ENCODE data around the gene SHISA9.

The SHISA9 gene

DNA sequence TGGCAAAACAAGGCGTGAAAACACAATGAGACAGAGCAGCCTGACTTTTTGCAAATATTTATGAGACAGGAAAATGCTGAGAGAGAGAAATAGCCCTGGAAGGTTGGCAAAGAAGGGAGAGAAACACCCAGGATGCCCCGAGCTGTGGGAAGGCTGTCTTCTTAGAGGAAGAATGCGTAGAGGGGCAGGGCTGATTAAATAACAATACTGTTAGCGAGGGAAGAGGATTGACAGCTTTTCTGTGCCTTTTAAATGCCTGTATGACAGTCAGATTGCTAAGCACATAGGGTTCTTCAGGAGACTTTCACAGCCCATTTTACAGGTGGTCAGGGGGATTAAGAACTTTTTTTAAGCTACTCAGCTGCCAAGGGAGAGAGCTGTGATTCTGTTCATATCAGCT lies 219.2 kb downstream of the SHISA9 start:
- no peak for DNase-seq (ENCODE audit: low read depth)

DNA sequence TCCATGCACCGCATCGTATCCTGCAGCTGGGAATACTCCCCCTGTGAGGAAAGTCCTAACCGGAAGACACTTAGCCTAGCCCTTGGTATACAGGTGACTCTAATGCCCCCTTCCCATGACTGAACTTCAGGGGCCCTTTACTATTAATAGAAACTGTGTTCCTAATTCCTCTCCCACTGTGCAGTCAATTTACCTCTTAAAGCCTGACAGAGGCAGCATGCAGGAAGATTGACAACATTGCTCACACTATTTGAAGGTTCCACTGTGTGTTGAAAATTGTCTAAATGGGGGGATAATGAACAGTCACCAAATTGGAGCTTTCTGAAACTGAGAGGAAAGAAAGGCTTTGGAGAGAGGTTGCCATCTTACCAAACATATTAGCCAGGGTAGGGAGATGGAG lies 222.6 kb downstream of the SHISA9 start:
- DNase-seq (ENCODE audit: low read depth) = no peak

DNA sequence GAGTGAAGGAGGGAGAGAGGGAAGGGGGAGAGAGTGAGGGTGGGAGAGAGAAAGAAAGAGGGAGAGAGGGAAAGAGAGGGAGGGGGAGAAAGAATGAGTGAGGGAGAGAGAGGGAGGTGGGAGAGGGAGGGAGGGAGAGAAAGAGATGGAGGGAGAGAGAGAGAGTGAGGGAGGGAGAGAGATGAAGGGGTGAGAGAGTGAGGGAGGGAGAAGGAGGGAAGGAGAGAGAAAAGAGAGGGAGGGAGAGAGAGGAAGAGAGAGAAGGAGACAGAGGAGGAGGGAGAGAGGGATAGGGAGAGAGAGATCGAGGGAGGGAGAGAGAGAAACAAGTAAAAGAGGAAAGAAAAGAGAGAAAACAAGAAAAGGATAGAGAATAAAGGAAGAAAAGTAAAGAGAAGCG lies 225.7 kb downstream of the SHISA9 start:
- DNase-seq (ENCODE audit: low read depth) = no peak

DNA sequence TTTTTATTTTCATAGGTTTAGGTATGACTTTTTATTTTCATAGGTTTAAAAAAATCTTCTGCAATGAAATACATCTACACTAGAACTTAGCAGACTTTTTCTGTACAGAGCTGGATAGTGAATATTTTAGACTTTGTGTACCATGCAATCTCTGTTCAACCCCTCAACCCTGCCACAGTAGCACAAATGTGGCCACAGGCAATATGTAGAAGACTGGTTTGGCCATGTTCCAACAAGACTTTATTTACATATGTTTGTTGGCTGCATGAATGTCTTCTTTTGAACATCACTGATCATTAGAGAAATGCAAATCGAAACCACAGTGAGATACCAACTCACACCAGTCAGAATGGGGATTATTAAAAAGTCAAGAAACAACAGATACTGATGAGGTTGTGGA lies 229.2 kb downstream of the SHISA9 start:
- no peak for DNase-seq (ENCODE audit: low read depth)

DNA sequence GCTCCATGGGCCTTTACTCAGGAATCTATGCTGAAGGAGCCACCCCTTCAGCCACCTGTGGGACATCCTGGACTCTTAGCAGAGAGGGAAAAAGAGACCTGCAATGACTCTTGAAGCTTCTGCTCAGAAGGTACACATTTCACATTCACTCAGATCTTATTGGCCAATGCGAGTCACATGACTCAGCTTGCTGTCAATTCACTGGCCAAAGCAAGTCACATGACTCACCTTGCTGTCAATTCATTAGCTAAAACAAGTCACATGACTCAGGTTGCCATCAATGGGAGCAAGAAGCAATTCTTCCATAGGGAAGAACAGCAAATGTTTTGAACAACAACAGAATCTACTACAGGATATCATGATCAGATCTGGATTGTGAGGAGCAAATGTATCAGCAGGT lies 233.4 kb downstream of the SHISA9 start:
- DNase-seq (ENCODE audit: low read depth) = no peak

DNA sequence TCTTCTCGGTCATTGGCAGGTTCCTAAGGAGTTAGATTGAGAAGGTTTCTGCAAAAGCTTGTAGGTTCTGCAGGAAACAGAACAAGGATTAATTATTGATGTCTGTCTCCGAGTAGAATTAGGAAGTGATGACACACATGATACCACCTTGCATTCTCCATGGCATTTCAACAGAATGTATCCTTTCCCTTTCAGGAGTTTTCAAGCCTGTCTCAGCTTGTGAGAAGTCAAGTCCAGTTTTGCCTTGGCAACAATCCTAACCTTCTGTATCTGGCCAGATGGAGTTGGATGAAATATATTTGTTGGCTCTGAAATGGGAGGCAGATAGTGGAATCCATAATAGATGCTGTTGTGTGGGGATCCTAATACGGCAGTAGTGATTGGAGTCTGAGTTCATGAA lies 235.5 kb downstream of the SHISA9 start:
- no peak for DNase-seq (ENCODE audit: low read depth)

DNA sequence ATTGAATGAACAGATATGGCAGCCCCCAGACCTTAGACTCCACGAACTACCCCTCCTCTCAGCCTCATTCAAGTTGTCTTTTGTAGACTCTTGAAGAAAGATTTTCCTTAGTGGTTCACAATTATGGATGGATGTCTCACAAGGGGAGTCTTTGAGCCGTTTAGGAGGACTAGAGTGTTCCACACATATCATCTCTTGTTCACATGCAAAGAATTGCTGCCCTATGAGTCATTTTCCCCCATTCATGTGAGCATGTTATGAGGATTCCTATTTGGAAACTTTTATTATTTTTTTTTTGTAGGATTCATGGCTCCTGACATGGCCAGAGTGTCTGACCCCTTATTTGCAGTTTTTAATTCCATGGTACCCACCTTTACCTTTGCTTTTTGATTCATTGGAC lies 237.1 kb downstream of the SHISA9 start:
- no peak for DNase-seq (ENCODE audit: low read depth)

DNA sequence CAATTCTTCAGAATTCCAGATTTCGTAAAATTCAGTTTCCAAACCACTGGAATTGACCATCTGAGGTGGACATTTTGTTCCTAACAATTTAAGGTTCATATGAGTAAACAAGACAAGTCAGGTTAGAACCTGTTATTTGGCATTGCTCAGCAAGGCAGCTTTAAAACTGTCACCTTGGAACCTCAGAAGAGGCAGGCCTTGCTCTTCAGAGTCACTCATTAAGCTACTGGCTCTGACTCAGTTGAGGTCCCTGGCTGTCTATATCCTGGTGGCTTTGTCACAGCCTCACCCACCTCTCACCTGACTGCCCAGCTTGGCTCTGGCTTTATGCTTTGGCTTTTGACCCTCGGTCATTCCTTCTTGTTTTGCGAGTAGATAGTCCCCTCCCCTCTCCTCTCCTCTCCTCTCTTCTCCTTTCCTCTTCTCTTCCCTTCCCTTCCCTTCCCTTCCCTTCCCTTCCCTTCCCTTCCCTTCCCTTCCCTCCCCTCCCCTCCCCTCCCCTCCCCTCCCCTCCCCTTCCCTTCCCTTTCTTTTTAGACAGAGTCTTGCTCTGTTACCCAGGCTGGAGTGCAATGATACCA lies 238.4 kb downstream of the SHISA9 start:
- DNase-seq (ENCODE audit: low read depth) = no peak

DNA sequence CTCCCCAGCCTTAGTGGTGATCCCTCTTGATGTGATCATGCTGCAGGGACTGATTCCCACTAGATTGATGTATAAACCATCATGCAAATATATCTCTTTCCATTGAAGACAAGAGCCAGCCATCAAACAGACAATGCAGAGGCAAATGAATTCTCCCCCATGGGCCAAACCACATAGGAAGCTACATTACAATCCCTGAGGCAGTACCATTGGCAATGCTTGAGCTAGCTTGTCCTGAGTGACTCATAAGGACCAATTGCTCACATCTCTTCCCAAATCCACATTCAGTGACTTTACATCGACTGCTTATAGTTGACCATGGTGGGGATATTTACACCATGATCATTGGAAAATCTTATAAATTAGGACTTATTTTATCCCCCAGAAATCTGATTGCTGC lies 242.2 kb downstream of the SHISA9 start:
- DNase-seq (ENCODE audit: low read depth) = no peak

DNA sequence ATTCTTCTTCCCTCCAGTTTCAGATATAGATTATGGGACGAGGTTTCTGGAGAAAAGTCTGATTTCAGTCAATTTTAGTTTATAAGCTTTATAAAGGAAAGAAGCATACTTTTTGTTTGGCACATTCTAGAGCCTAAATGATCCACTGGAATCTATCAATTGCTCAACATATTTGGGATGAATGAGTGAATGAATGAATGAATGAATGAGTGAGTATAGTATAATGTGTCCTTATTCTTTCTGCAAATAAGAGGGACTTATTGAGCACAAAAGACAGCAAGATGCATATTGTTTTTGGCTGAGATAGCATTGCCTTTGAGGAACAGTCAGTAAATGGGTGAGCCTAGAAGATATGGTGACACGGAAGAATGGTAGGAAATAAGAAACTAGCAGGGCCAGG lies 245.4 kb downstream of the SHISA9 start:
- no peak for DNase-seq (ENCODE audit: low read depth)

DNA sequence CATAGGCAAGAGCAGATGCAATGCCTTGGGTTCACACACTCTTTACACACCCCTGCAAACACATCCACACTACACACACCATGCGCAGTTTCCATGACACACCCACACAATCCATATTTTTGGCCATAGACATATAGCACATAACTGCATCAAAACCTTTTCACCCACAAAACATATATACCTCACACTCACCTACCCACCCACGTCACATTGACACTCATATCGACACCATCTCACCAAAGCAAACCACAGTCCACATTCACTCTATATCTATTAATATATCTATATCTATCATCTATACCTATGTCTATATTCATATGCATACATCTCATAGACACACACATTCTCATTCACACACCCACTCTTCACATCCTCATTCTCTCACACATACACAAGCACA lies 246.9 kb downstream of the SHISA9 start:
- DNase-seq (ENCODE audit: low read depth) = no peak

DNA sequence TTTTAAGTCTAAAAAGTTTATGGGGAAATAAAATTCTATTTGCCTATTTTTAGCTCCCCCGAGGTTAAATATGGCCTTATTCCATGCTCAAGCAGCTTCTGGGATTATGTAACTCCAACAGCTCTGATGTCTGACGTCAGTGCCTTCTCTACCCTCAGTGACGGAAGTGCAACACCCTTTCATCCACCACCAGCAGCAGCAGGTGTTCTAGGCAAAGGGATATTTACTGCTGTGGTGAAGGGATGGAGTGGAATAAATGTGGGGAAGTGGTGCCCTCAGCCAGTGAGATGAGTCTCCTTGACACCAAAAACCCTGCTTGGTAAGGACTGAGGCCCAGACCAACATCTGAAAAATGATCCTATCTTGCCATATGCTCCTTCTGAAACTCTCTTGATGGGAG lies 247.4 kb downstream of the SHISA9 start:
- DNase-seq (ENCODE audit: low read depth) = no peak

DNA sequence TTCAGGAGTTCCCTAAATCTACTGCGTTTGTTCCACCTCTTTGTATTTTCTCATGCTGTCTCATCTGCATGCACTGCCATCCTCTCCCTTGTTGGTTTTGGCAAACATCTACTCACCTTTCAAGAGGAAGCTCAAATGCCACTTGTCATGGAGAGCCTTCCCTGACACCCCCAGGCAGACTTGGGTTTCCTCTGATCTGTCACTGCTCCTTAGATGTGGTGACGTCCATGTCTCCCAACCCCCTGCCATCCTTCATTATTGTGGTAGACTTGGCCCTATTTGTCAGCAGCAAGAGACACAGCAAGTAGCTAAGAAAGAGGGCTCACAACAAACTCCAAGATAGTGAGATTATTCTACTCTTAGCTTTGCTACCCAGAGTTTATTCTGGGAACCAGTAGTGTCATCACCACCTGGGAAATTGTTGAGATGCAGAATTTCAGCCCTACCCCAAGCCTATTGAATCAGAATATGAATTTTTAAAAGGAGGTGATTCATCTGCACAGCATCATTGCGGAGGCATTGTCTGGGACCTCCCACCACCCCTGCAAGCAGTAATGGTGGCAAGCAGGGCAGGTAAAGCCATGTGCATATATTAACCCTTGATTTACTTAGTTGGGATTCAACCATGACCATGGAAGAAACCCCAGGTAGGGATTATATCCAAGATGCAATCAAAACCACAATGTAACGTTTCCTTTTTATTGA lies 248.9 kb downstream of the SHISA9 start:
- no peak for DNase-seq (ENCODE audit: low read depth)

DNA sequence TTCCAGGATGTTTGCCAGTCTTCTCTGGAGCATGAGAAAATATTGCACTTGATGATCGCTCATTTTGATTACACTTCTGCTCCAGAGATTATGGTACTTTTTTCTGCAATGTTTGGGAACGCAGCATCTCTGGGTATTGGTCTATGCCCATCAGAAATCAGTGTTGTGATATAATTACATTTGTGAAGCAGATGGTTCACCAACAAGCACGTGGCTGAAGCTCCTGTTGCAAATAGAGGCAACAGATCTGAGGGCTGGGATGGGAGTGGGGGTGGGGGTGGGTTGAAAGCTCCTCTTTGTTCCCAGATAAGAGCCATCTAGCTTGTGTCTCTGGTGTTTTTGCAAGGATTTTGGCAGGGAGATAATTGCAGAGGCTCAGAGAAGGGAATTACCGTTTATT lies 252.3 kb downstream of the SHISA9 start:
- no peak for DNase-seq (ENCODE audit: low read depth)

DNA sequence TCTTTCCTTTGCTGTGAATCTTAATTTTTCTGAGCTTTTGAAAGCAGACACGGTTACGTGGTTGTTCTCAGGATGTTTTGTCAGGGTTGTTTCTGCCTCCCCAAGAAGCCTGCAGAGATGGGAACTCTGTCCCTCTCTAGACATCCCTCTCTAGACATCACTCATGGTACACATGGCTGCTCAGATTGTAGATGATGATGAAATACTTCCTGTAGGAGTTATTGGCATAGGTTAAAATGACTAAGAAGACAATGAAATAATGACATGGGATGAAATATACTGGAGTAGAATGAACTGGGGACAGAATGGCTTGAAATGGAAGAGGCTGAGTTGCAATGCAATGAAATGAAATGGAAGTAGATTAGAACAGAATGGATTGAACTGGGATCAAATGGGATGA lies 253.4 kb downstream of the SHISA9 start:
- DNase-seq (ENCODE audit: low read depth) = no peak

DNA sequence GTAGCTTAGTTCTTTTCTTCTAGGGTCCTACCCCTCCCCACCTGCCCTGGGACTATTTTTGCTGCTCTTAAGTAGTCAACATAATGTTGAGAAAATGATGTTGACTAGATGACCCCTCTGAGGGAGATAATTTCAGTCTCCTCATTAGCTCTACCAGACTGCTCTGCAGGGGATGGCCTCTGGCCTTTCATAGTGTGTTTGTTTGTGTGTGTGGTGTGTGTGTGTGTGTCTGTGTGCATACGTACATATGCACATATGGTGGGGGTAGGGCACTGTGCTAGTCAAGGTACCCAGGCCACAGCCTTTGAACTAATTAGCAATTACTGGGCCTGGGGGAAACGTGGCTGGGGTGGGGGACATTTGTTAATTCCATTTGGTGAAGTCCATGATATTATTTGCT lies 254.0 kb downstream of the SHISA9 start:
- DNase-seq (ENCODE audit: low read depth) = no peak

DNA sequence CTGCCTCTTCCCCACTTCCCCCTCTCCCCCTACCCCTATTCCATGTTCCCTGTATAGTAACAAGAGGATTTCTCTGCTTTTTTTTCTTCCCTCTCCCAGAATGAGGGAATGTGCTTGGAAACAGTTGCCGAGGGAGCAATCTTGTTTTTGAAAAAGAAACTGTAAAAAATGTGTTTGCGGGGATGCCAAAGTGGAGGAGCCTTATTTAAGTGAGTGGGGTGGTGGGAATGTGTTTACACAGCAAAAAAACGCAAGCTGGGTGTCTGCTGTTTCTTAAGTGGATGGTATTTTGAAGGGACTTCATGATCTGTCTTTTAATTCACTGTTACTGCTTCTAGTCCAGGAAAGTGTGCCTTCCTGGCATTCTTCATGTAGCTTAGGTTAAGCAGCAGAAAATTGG lies 254.4 kb downstream of the SHISA9 start:
- no peak for DNase-seq (ENCODE audit: low read depth)

DNA sequence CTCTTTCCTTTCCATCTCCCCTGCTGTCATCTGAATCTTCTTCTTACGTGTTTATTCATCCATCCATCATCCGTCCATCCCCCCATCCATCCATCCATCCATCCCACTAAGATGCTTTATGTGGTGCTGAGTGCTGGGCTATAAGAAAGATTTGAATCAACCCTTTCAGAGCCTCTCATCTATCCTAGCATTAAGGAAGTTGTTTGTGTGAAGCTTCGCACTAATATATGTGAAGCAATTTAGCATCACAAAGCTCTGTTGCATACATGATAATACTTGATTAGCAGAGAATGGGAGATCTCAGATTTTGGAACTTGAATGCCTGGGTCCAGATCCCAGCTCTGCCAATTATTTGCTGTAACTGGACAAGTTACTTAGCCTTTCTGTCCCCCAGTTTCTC lies 255.7 kb downstream of the SHISA9 start:
- DNase-seq (ENCODE audit: low read depth) = no peak

DNA sequence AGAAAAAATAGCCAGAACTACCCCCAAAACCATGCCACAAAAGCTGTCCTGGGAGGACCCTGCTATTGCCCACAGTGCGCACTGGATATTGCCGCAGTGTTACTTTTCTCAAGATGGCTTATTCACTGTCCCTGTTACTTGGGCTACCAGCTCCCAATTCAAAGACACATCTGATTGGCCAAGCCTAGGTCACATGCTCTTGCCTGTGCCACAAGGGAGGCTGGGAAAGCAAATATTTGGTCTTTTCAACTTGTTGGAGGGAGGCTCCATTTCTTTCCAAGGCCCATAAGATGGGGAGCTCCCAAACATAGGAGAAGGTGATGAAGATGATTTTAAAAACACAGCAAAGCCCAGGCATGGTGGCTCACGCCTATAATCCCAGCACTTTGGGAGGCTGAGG lies 257.0 kb downstream of the SHISA9 start:
- no peak for DNase-seq (ENCODE audit: low read depth)

DNA sequence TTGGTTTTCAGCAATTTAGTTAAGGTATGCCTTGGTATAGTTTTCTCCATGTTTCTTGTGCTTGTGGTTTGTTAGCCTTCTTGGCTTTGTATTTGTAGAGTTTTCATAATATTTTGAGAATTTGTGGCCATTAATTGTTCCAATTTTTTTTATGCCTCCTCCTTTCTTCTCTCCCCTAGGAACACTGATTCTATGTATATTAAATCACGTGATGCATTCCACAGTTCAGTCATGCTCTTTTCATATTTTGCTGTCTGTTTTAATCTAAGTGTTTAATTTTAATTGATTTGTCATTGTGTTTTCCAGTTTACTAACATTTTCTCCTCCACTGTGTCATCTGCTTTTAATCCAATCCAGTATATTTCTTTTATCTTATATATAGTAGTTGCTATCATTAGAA lies 263.6 kb downstream of the SHISA9 start:
- DNase-seq (ENCODE audit: low read depth) = no peak

DNA sequence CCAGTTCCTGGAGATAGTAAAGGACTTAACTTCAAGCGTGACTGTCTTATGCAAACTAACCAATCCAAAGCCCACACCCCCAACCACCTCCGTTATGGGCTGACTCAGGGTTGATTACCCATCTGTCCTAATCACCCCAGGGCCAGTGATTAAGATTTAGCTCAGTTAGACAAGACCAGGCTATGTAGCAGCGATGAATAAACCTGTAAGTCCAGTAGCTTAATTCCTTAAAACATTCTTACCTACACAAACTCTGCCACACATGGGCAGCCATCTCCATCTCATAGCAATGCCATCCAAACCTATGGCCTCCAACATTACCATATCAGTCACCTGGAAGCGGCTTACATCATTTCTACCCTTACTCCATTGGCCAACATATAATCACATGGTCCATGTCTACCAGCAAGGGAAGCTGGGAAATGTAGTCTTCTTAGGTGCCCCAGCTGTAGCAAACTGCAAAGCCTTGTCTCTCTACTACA lies 266.7 kb downstream of the SHISA9 start:
- DNase-seq (ENCODE audit: low read depth) = no peak

DNA sequence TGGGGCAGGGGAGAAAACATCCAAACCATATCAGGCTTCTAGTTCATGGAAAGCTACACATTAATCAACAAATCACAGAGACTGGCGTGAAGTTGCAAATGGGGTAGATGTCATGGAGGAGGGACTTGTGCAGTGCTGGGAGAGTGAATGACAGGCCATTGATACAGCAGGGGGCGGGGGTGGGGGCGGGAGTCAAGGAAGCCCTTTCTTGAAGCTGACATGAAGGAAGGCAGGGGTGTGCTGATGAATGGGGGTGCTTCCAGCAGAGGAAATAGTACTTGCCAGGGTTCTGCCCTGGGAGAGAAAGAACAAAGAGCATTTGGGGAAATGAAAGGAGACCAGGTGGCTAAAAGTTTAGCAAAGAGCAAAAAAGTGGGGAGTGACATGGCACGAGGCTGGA lies 269.9 kb downstream of the SHISA9 start:
- DNase-seq (ENCODE audit: low read depth) = no peak

DNA sequence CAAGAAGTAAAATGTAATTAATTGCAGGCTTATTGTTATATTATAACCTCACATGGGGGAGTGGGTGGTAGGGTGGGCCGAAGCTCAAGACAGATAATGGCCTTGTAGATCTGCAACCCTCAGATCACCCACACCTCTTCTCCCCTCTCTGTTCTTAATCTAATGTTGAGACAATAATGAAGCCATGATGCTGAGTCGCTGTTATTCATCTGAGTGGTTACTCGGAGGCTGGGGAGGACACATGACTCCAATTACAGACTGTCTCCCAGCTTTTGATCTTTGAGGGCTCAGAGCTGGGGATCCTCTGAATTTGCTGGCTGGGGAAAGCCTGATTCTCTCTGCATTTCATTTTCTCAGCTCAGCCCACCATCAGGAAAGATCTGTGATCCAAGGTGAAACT lies 275.3 kb downstream of the SHISA9 start:
- no peak for DNase-seq (ENCODE audit: low read depth)

DNA sequence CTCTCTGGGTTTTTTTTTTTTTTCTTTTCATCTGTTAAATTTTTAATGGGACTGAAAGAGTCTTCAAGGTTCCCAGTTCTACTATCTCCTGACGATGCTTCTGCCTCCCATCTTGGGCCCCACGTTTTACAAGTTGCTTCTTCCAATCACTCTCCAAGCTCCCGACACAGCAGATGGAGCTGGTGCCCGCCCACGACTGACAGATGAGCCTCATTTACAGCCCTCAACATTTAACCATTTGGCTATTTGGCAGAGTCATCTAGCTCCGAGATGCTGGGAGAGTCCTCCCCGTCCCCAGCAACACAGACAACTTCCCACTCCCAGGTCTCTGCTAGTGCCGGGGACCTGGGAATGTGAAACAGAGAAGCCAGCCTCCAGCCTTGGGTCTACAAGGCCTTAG lies 276.9 kb downstream of the SHISA9 start:
- no peak for DNase-seq (ENCODE audit: low read depth)

Data from activated T-cell treated with anti-CD3 and anti-CD28 coated beads for 24 hours (primary cell).